Small intestine (tissue), 7 donors: ENCODE data around the gene FRMD8. TPM values are rescaled to one million over a fixed set of nuclear protein-coding genes. Genes with fewer than 3 reads are reported as not detected.
A peak's percentile ranks its signal among the peaks of the same experiment; 100 is the strongest.
"Not testable (repeated sequence)": the region's sequence is repeated elsewhere in the genome, so short reads cannot be mapped to it uniquely, and the experiment has no call there.

ENCODE experiments used
- DNase-seq, 2 donors: peaks; one replicate each; pipeline versions ENCODE4 v3.0.0 to v3.0.0-alpha.2; 2013
- FAIRE-seq: peaks from 2 replicates; lab custom pipeline; 2012; peaks lifted over from hg19 to GRCh38; lab: Jason Lieb, UNC
- H3K27ac ChIP-seq, 3 donors: one replicate each; pipeline ENCODE4 v1.5.1; 2013; ENCODE audit warnings: low read length in 2 of 3, mild to moderate bottlenecking in 2 of 3, control low read depth in 1 of 3, inconsistent platforms in 1 of 3, low read depth in 1 of 3, moderate library complexity in 1 of 3
- H3K27me3 ChIP-seq, 3 donors: one replicate each; pipeline ENCODE4 v1.6.1; 2013; ENCODE audit warnings: low read length in 3 of 3, inconsistent platforms in 1 of 3; ENCODE audit not compliant: control insufficient read depth in 3 of 3, insufficient read depth in 3 of 3
- H3K36me3 ChIP-seq, 3 donors: one replicate each; pipeline ENCODE4 v1.6.1; 2013; ENCODE audit warnings: low read length in 3 of 3, inconsistent platforms in 1 of 3, low read depth in 1 of 3, mild to moderate bottlenecking in 1 of 3, moderate library complexity in 1 of 3; ENCODE audit not compliant: control insufficient read depth in 3 of 3, insufficient read depth in 2 of 3
- H3K4me1 ChIP-seq, 3 donors: one replicate each; pipeline ENCODE4 v1.6.1; 2013; ENCODE audit warnings: low read length in 2 of 3, inconsistent platforms in 1 of 3, low read depth in 1 of 3, mild to moderate bottlenecking in 1 of 3, moderate library complexity in 1 of 3; ENCODE audit not compliant: control insufficient read depth in 3 of 3, insufficient read depth in 2 of 3
- H3K4me3 ChIP-seq, 3 donors: one replicate each; pipeline ENCODE4 v1.5.1; 2013; ENCODE audit warnings: low read length in 3 of 3, control low read depth in 1 of 3, inconsistent platforms in 1 of 3, low read depth in 1 of 3, mild to moderate bottlenecking in 1 of 3, moderate library complexity in 1 of 3
- H3K9me3 ChIP-seq, 2 donors: one replicate each; pipeline ENCODE4 v1.6.1; 2013; ENCODE audit warnings: low read depth in 1 of 2, low read length in 1 of 2; ENCODE audit not compliant: control insufficient read depth in 2 of 2, insufficient read depth in 1 of 2
- WGBS, 3 donors: extraction: QIAGEN DNeasy Blood & Tissue Kit; methylation state at CpG; one replicate each; pipeline ENCODE4 v1.1.7; 2013; 5-methylcytosine and 5-hydroxymethylcytosine counted together
- polyA plus RNA-seq, 4 donors: library from polyadenylated mRNA; stranded (reverse) in 3 of 4; unstranded in 1 of 4; fragments of 200-250 nt in 3 of 4; fragments of 120-200 nt in 1 of 4; gene quantifications; one replicate each; pipeline versions ENCODE4 v1.2.1 to v1.2.3, GENCODE V29; 2013
- donor health status: healthy with polysubstance abuse.
- donor health status: control.
- donor health status: control.
- donor health status: Bipolar disorder and iron deficiency.
- donor health status: healthy.

Gene FRMD8
- polyA plus RNA-seq, 4 donors = 24.4 to 31.1 (median 26.9) TPM

- no peak overlapping the region for H3K27ac ChIP-seq
- no peak overlapping the region for H3K4me3 ChIP-seq
- DNase-seq (no peak), FAIRE-seq (no peak)
- no peaks in the 10 kb centered on the region for H3K9me3 ChIP-seq
- WGBS, 3 donors = 88 to 92% (median 90%) methylated on average over 24 to 29 of the region's 29 CpGs
- no peaks in the 10 kb centered on the region for H3K27me3 ChIP-seq
- peaks cover 12 to 79% (median 13%) of the 10 kb centered on the region in 3 donors for H3K36me3 ChIP-seq
- peaks cover 0 to 12% (median 3%) of the 10 kb centered on the region in 3 donors for H3K4me1 ChIP-seq
These were observed 24.7 kb downstream of the FRMD8 start for GRCh38 chr11:65410936-65411680.

- no peaks in the 10 kb centered on the region for H3K27me3 ChIP-seq
- DNase-seq (no peak), FAIRE-seq (no peak)
- peaks cover 12 to 74% (median 13%) of the 10 kb centered on the region in 3 donors for H3K36me3 ChIP-seq
- 66 to 86% (median 85%) methylated on average over 5 of the region's 5 CpGs for WGBS, 3 donors
- H3K4me1 ChIP-seq = peaks cover 0 to 18% (median 6%) of the 10 kb centered on the region in 3 donors
- no peak overlapping the region for H3K27ac ChIP-seq
- H3K4me3 ChIP-seq = no peak overlapping the region
- H3K9me3 ChIP-seq = no peaks in the 10 kb centered on the region
These were observed 25.2 kb downstream of the FRMD8 start for GRCh38 chr11:65411681-65412070.

DNA sequence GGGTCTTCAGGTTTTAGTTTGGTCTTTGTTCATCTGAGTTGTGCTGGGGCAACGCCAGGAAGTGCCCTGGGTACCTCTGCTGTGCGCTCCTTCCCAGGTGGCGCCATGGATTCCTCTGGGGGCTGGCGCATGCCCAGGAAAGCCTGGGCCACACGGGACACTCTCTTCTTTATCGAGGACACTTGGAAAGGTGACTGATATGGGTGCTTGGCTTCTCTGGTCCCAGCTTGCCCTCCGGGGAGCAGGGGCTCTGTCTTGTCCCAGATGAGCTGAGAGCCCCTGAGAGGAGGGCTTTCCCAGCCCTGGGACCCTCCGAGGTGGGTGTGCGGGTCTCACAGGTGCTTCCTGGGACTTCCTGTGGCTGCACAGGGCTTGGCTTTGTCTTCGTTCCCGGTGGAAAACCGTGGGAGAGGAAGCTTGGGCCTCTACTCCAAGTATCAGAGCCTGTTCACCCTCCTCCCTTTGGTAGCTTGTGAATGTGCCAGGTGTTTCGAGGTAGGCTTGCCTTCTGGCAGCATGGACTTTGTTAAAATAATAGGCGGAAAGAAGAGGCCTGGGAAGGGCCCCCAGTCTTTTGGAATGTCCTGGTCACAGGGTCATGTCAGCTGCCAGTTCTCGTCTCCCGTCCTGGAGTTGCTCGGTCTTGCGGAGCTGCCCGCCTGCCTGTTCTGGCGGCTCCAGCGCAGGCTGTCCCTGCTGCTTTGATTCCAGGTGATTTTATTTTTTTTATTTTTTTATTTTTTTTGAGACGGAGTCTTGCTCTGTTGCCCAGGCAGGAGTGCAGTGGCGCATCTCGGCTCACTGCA lies 26.0 kb downstream of the FRMD8 start:
- Histone ChIP-seq H3K27ac (no peak overlapping the region), H3K36me3 (peaks cover 12 to 67% (median 13%) of the 10 kb centered on the region in 3 donors)
- no peak for DNase-seq

GRCh38 chr11:65413077-65413664 lies 26.7 kb downstream of the FRMD8 start:
- H3K4me1 ChIP-seq = peaks cover 3 to 33% (median 6%) of the 10 kb centered on the region in 3 donors
- H3K9me3 ChIP-seq, H3K27ac ChIP-seq, DNase-seq, FAIRE-seq, H3K27me3 ChIP-seq, H3K4me3 ChIP-seq: not testable (repeated sequence)
- WGBS, 3 donors = 84 to 86% (median 84%) methylated on average over 15 of the region's 15 CpGs
- peaks cover 12 to 60% (median 13%) of the 10 kb centered on the region in 3 donors for H3K36me3 ChIP-seq

More for the DNA sequence above, 26.0 kb downstream of the FRMD8 start:
- Histone ChIP-seq H3K27me3 (no peaks in the 10 kb centered on the region), H3K4me3 (no peak overlapping the region), H3K9me3 (no peaks in the 10 kb centered on the region), H3K4me1 (peaks cover 2 to 26% (median 6%) of the 10 kb centered on the region in 3 donors)
- 81 to 87% (median 82%) methylated on average over 24 of the region's 24 CpGs for WGBS, 3 donors
- no peak for FAIRE-seq

GRCh38 chr11:65414776-65415498 lies 28.5 kb downstream of the FRMD8 start:
- Histone ChIP-seq H3K9me3 (no peaks in the 10 kb centered on the region), H3K27ac (peak overlapping the region in 1 of 3 donors; percentile 22), H3K36me3 (peaks cover 4 to 43% (median 7%) of the 10 kb centered on the region in 3 donors), H3K4me3 (no peak overlapping the region), H3K4me1 (peaks cover 3 to 50% (median 6%) of the 10 kb centered on the region in 3 donors), H3K27me3 (no peaks in the 10 kb centered on the region)
- WGBS, 3 donors = 46 to 75% (median 67%) methylated on average over 11 of the region's 11 CpGs
- DNase-seq = no peak
- FAIRE-seq = no peak

DNA sequence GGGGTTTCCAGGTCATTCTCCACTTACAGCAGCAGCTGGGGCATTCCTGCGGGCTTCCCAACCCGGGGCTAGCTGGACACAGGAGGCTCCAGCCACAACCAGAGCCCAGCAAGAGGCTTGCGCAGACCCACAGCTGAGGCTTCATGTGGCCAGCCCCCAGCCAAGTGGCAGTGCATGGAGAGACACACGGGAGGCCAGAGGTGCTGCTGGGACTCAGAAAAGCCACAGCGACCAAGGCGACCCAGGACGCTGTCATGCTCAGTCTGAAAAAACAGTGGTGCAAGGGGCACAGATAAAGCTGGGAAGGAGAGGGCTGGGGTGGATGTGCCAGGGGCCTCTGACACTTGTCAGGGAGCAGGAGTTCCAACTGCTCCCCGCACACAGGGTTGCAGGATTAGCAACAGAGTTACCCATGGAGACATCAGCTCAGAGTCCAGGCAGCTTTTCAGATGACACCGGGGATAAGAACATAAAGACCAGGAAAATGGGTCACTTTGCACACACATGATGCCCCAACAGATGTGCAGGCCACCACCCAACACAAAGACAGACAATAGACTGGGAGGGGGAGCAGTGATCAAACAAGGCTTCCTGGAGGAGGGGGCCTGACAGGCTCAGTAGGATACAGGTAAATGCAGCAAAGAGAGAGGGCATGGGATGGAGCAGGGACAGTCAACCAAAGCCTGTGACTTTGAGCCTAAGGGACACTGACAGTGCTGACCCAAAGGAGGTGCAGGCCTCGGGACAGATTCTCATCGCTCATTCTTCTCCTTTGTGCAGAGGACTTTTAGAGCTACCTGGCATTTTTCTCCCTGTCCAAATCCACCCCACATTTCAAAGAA lies 29.3 kb downstream of the FRMD8 start:
- 33 to 61% (median 40%) methylated on average over 11 of the region's 11 CpGs for WGBS, 3 donors
- Histone ChIP-seq H3K4me1 (peaks cover 6 to 58% (median 11%) of the 10 kb centered on the region in 3 donors), H3K36me3 (peaks cover 4 to 38% (median 7%) of the 10 kb centered on the region in 3 donors), H3K9me3 (no peaks in the 10 kb centered on the region), H3K27ac (peak overlapping the region; percentile 100), H3K27me3 (no peaks in the 10 kb centered on the region), H3K4me3 (peak overlapping the region in 2 of 3 donors; percentile 26 to 47)
- peak in 1 of 2 donors; percentile 66 for DNase-seq
- no peak for FAIRE-seq

- H3K27me3 ChIP-seq = no peaks in the 10 kb centered on the region
- no peak for FAIRE-seq
- H3K9me3 ChIP-seq = no peaks in the 10 kb centered on the region
- H3K4me3 ChIP-seq = peak overlapping the region in 2 of 3 donors; percentile 26 to 47
- peaks cover 6 to 65% (median 11%) of the 10 kb centered on the region in 3 donors for H3K4me1 ChIP-seq
- H3K36me3 ChIP-seq = peaks cover 0 to 31% (median 4%) of the 10 kb centered on the region in 3 donors
- 4% methylated on average over 18 of the region's 18 CpGs for WGBS, 3 donors
- H3K27ac ChIP-seq = peak overlapping the region; percentile 100
- peak; percentile 88 to 94 for DNase-seq
These were observed 29.9 kb downstream of the FRMD8 start for GRCh38 chr11:65416341-65416824.
